HG03139 (cell line): ENCODE results near the gene MORN3.

Experiments
- ATAC-seq: cut with Tn5 transposase; IDR thresholded peaks from one replicate; pipeline ENCODE4 v1.9.1; 2021; ENCODE audit not compliant: unreplicated experiment

MORN3 gene

GRCh38 chr12:121610239-121611149 lies 59.0 kb downstream of the MORN3 start:
- ATAC-seq, result no peak

GRCh38 chr12:121608301-121608700 lies 61.2 kb downstream of the MORN3 start:
- ATAC-seq, result no peak

GRCh38 chr12:121603581-121603980 lies 65.9 kb downstream of the MORN3 start:
- ATAC-seq, result no peak

GRCh38 chr12:121602766-121603165 lies 66.7 kb downstream of the MORN3 start:
- ATAC-seq, result no peak

- no peak for ATAC-seq
Observed at GRCh38 chr12:121600702-121601336, 68.6 kb downstream of the MORN3 start.
